Upper lobe of right lung (tissue), 1 donor: ENCODE data around the gene ARHGEF19. TPM values are rescaled to one million over a fixed set of nuclear protein-coding genes. Genes with fewer than 3 reads are reported as not detected.

Experiments used
- ATAC-seq: fragments of 200-7000 bp; cut with Tn5 transposase; one replicate; pipeline ENCODE4 v1.9.1; 2020; ENCODE audit warnings: mild to moderate bottlenecking, moderate library complexity
- DNase-seq: peaks from one replicate; pipeline ENCODE4 v3.0.0-alpha.2; 2020
- H3K27ac ChIP-seq: fragments of 200-600 bp; one replicate; pipeline ENCODE4 v1.8.0; 2022
- H3K27me3 ChIP-seq: fragments of 200-600 bp; one replicate; pipeline ENCODE4 v1.8.0; 2022; ENCODE audit warnings: mild to moderate bottlenecking
- H3K36me3 ChIP-seq: fragments of 200-600 bp; one replicate; pipeline ENCODE4 v1.8.0; 2022
- H3K4me1 ChIP-seq: fragments of 200-600 bp; one replicate; pipeline ENCODE4 v1.8.0; 2022
- H3K4me3 ChIP-seq: fragments of 200-600 bp; one replicate; pipeline ENCODE4 v1.8.0; 2022; ENCODE audit warnings: mild to moderate bottlenecking
- H3K9me3 ChIP-seq: fragments of 200-600 bp; one replicate; pipeline ENCODE4 v1.8.0; 2022
- CTCF ChIP-seq: fragments of 200-600 bp; IDR thresholded peaks from one replicate; pipeline ENCODE4 v1.8.0; 2022; ENCODE audit warnings: antibody characterized with exemption
- intact Hi-C: fragments of 100-400 bp; cut with DNase I; formaldehyde crosslinking; loops from one replicate; pipeline ENCODE4 v1.11.0; 2022
- total RNA-seq: library from RNA; stranded (reverse); fragmentation: NEBNext Ultra II Directional; extraction: Animal tissue kit (Norgen Biotek cat#: 25700); gene quantifications from one replicate; pipeline ENCODE4 v1.2.1, GENCODE V29; 2021
- donor health status: DM: no; HTN: yes; CAD: no; lungs with severe emphysema.

The ARHGEF19 gene
- total RNA-seq, 1 donor from 2014 or later: 11.9 TPM

- H3K9me3 ChIP-seq: no peaks in the 10 kb centered on the region
- no peaks in the 10 kb centered on the region for H3K27me3 ChIP-seq
- H3K4me3 ChIP-seq: no peak overlapping the region
- no peaks in the 10 kb centered on the region for H3K36me3 ChIP-seq
- DNase-seq (peak; percentile 60), ATAC-seq (no peak)
- intact Hi-C loops: no loop called here
- TF ChIP-seq CTCF: no peak
- H3K27ac ChIP-seq: no peak overlapping the region
- peaks cover 13% of the 10 kb centered on the region for H3K4me1 ChIP-seq
These were observed 2.5 kb downstream of the ARHGEF19 start for GRCh38 chr1:16209847-16210407.

GRCh38 chr1:16209132-16209846 is 3.2 kb downstream of the ARHGEF19 start:
- Histone ChIP-seq H3K4me3 (no peak overlapping the region), H3K36me3 (no peaks in the 10 kb centered on the region), H3K9me3 (no peaks in the 10 kb centered on the region), H3K27ac (no peak overlapping the region), H3K27me3 (no peaks in the 10 kb centered on the region), H3K4me1 (peaks cover 13% of the 10 kb centered on the region)
- ATAC-seq: no peak
- intact Hi-C loops: no loop called here
- no peak for DNase-seq
- TF ChIP-seq CTCF: no peak

GRCh38 chr1:16208270-16208987 is 4.0 kb downstream of the ARHGEF19 start:
- H3K36me3 ChIP-seq: no peaks in the 10 kb centered on the region
- peaks cover 13% of the 10 kb centered on the region for H3K4me1 ChIP-seq
- ATAC-seq (no peak), DNase-seq (peak; percentile 63)
- H3K27me3 ChIP-seq: no peaks in the 10 kb centered on the region
- H3K4me3 ChIP-seq: no peak overlapping the region
- H3K27ac ChIP-seq: no peak overlapping the region
- TF ChIP-seq CTCF: no peak
- intact Hi-C loops: no loop called here
- no peaks in the 10 kb centered on the region for H3K9me3 ChIP-seq

DNA sequence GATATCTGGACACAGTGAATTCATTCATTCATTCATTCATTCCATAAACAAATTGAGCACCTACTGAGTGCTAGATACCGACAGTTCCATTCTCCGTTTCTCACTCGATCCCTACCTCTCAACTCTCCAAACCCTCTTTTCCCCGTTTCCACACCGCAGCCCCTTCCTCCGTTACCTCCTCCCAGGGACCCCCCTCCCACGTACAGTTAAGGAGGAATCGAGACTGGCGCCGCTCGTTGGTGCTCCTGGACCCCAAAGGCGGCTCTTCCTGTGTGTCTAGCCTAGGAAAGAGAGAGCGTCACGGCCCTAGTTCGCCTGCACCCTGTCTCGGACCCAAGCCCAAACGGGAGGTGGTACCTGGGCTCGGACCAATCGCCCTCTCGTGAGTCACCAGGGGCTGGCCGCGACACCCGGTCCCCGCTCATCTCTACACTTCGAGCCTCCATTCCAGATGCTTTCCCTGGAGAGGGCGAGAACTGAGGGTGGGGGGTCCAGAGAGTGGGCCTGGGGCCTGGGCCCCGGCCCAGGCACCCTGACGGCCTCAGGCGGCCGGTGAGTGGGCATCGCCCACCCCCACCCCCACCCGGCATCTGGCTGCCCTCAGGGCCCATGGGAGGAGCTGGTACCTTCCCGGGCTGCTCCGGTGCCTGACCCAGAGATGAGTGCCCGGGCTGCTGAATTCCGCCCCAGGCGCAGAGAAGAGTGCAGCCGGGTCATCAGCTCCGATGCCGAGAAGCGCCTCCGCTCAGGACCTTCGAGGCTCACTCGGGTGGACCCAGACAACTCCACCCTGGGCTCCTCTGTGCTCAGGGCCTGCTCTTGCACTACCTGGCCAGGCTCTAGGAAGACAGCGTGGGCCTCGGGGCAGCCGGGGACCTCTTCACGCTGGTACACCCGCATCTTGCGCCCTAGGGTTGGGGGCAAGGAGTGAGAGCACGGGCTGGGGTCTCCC is 4.9 kb downstream of the ARHGEF19 start:
- peak overlapping the region; percentile 60 for H3K4me3 ChIP-seq
- intact Hi-C loops: no loop called here

More for the DNA sequence above, 4.9 kb downstream of the ARHGEF19 start:
- DNase-seq (peak; percentile 66), ATAC-seq (no peak)
- peaks cover 13% of the 10 kb centered on the region for H3K4me1 ChIP-seq
- H3K36me3 ChIP-seq: no peaks in the 10 kb centered on the region
- no peak for TF ChIP-seq CTCF
- H3K27ac ChIP-seq: peak overlapping the region; percentile 91
- no peaks in the 10 kb centered on the region for H3K27me3 ChIP-seq
- H3K9me3 ChIP-seq: no peaks in the 10 kb centered on the region
